K562 (cell line): ENCODE data around the gene MBOAT1. TPM values are rescaled to one million over a fixed set of nuclear protein-coding genes. Genes with fewer than 3 reads are reported as not detected.

Experiments used
- ATAC-seq: fragments of 200-7000 bp; cut with Tn5 transposase; 3 replicates; pipeline ENCODE4 v1.9.1; 2020; ENCODE audit warnings: moderate library complexity
- BruUV-seq: library from RNA; stranded (reverse); fragments of 400-500 nt; replicated peaks from 2 replicates; lab custom pipeline; 2021; lab: Mats Ljungman, UMichigan
- CTCF ChIA-PET: fragments of 300-600 bp; formaldehyde crosslinking; extraction: SDS; loops from one replicate; lab custom pipeline; 2021; ENCODE audit warnings: low intra/inter-chr PET ratio; lab: Yijun Ruan, JAX
- POLR2A ChIA-PET: fragments of 300-600, 350-650 bp; sonication (Branson Sonifier 250); formaldehyde crosslinking; extraction: SDS; loops from one replicate; lab custom pipeline; 2021; ENCODE audit warnings: antibody characterized with exemption, inconsistent platforms; lab: Yijun Ruan, JAX
- DNase-seq, 4 experiments: peaks; one replicate each; pipeline versions ENCODE4 v3.0.0 to v3.0.0-alpha.2; 2011 to 2018; ENCODE audit warnings: low spot score in 3 of 4, mixed read lengths in 3 of 4; ENCODE audit errors: extremely low read depth in 1 of 4
- FAIRE-seq: peaks from 2 replicates; lab custom pipeline; 2011; peaks lifted over from hg19 to GRCh38; lab: Jason Lieb, UNC
- H2AFZ ChIP-seq: 2 replicates; pipeline ENCODE4 v1.6.0; 2011; ENCODE audit warnings: low read depth, low read length, control low read depth, inconsistent platforms
- H3K27ac ChIP-seq: fragments of 200-600 bp; 3 replicates; pipeline ENCODE4 v1.8.0; 2011; ENCODE audit warnings: low read depth, mild to moderate bottlenecking, control low read depth, inconsistent platforms, low read length, moderate library complexity, mixed read lengths; ENCODE audit errors: extremely low read depth
- H3K27me3 ChIP-seq, 2 experiments: fragments of 300-600 bp in 1 of 2; 2 replicates in 1 of 2; 3 replicates in 1 of 2; pipeline versions ENCODE4 v1.6.0 to v1.8.0; 2011; ENCODE audit warnings: inconsistent platforms in 2 of 2, low read length in 2 of 2, mild to moderate bottlenecking in 1 of 2, mixed read lengths in 1 of 2, moderate library complexity in 1 of 2; ENCODE audit not compliant: control insufficient read depth in 2 of 2, insufficient read depth in 2 of 2
- H3K36me3 ChIP-seq: fragments of 300-600 bp; 3 replicates; pipeline ENCODE4 v1.8.0; 2011; ENCODE audit warnings: mild to moderate bottlenecking, low read length, inconsistent platforms; ENCODE audit not compliant: control insufficient read depth, insufficient read depth
- H3K4me1 ChIP-seq, 2 experiments: fragments of 200-600 bp in 1 of 2; replicated peaks in 1 of 2; 2 replicates in 1 of 2; 3 replicates in 1 of 2; pipeline versions ENCODE4 v1.5.1 to v1.8.0; 2011; ENCODE audit warnings: inconsistent platforms in 2 of 2, low read length in 2 of 2, mild to moderate bottlenecking in 1 of 2, mixed read lengths in 1 of 2, moderate library complexity in 1 of 2; ENCODE audit not compliant: control insufficient read depth in 2 of 2, insufficient read depth in 2 of 2
- H3K4me2 ChIP-seq: 2 replicates; pipeline ENCODE4 v1.6.1; 2011; ENCODE audit warnings: low read length, control low read depth, inconsistent platforms, mixed read lengths; ENCODE audit not compliant: insufficient read depth
- H3K4me3 ChIP-seq: fragments of 200-600 bp; sonication (generic), shearing (Covaris generic); 2 replicates; pipeline ENCODE4 v1.5.1; 2016; ENCODE audit warnings: control low read depth, inconsistent platforms
- H3K79me2 ChIP-seq: fragments of 200-600 bp; 3 replicates; pipeline ENCODE4 v1.8.0; 2011; ENCODE audit warnings: low read length, inconsistent platforms; ENCODE audit not compliant: control insufficient read depth, insufficient read depth
- H3K9ac ChIP-seq, 2 experiments: 2 replicates each; pipeline versions ENCODE4 v1.6.0 to v1.6.1; 2011; ENCODE audit warnings: low read depth in 2 of 2, low read length in 2 of 2, control low read depth in 1 of 2, inconsistent platforms in 1 of 2, mild to moderate bottlenecking in 1 of 2, mixed read lengths in 1 of 2; ENCODE audit not compliant: insufficient read depth in 1 of 2
- H3K9me1 ChIP-seq: one replicate; pipeline ENCODE4 v1.6.0; 2011; ENCODE audit warnings: inconsistent platforms, mild to moderate bottlenecking, low read length, moderate library complexity; ENCODE audit not compliant: control insufficient read depth, insufficient read depth
- H3K9me3 ChIP-seq: replicated peaks from 2 replicates; pipeline ENCODE4 v1.5.1; 2011; ENCODE audit warnings: low read depth, low read length, inconsistent platforms; ENCODE audit not compliant: control insufficient read depth, insufficient read depth
- H4K20me1 ChIP-seq: replicated peaks from 2 replicates; pipeline ENCODE4 v1.6.1; 2011; ENCODE audit warnings: low read length, inconsistent platforms, mixed read lengths; ENCODE audit not compliant: control insufficient read depth, insufficient read depth
- DACH1 ChIP-seq: fragments of 450-650 bp; IDR thresholded peaks from 2 replicates; pipeline ENCODE4 v1.6.1; 2018; ENCODE audit not compliant: partially characterized antibody
- FOXK2 ChIP-seq, 2 experiments: fragments of 450-650 bp; IDR thresholded peaks in 1 of 2; conservative IDR thresholded peaks in 1 of 2; 2 replicates each; pipeline ENCODE4 v1.6.1; 2016; ENCODE audit warnings: low read depth in 2 of 2, mild to moderate bottlenecking in 1 of 2
- POLR2H ChIP-seq: IDR thresholded peaks from 2 replicates; pipeline ENCODE4 v1.6.1; 2016; ENCODE audit warnings: missing genetic modification characterization, low read depth, mild to moderate bottlenecking, control low read depth, missing compliant biosample characterization, moderate library complexity
- SMAD3 ChIP-seq: fragments of 450-650 bp; formaldehyde crosslinking; conservative IDR thresholded peaks from 2 replicates; pipeline ENCODE4 v1.4.0; 2020; ENCODE audit warnings: mild to moderate bottlenecking
- ZNF197 ChIP-seq: fragments of 200-800 bp; sonication (Bioruptor generic); IDR thresholded peaks from 2 replicates; pipeline ENCODE4 v1.6.1; 2016; ENCODE audit warnings: low read depth, missing genetic modification characterization, missing compliant biosample characterization
- ZNF589 ChIP-seq: fragments of 200-800 bp; sonication (Bioruptor generic); IDR thresholded peaks from 2 replicates; pipeline ENCODE4 v1.6.1; 2016; ENCODE audit warnings: low read depth, missing genetic modification characterization, missing compliant biosample characterization
- WGBS: fragments of 100-300 bp; shearing (Covaris generic); methylation state at CpG from one replicate; pipeline ENCODE4 v1.1.6; 2016; ENCODE audit warnings: low coverage, mixed read lengths; ENCODE audit not compliant: insufficient coverage; ENCODE audit errors: missing lambda C conversion rate; 5-methylcytosine and 5-hydroxymethylcytosine counted together
- in situ Hi-C: fragments of 300-500 bp; cut with MboI; formaldehyde crosslinking; loops from 4 replicates; pipeline ENCODE4 v1.15.0; 2018; ENCODE audit warnings: inconsistent platforms, mixed read lengths
- intact Hi-C: fragments of 100-400 bp; cut with micrococcal nuclease; formaldehyde crosslinking; loops from 2 replicates; pipeline ENCODE4 v1.14.2; 2022
- polyA plus RNA-seq, 8 experiments: library from polyadenylated mRNA; depleted of rRNA in 4 of 8; stranded (reverse) in 5 of 8; unstranded in 3 of 8; fragments of >200 nt; fragmentation: Nextera tagmentation in 2 of 8; fragmentation: Illumina TruSeq in 1 of 8; extraction: Ambion mirVana in 2 of 8; extraction: Trizol in 1 of 8; gene quantifications; 2 replicates each; pipeline versions ENCODE4 v1.2.1 to v1.2.3, GENCODE V29; 2011 to 2014; ENCODE audit warnings: inconsistent platforms in 1 of 8, missing spikeins in 1 of 8
- total RNA-seq, 7 experiments: library from RNA; depleted of rRNA in 6 of 7; stranded (reverse); fragments of >200 nt in 6 of 7; fragmentation: Illumina TruSeq in 2 of 7; extraction: Trizol in 2 of 7; gene quantifications; 2 replicates each; pipeline versions ENCODE4 v1.2.1 to v1.2.3, GENCODE V29; 2011 to 2021; ENCODE audit warnings: low replicate concordance in 1 of 7
- TF ChIP-seq, protein P1 (sequence below): fragments of 450-650 bp; formaldehyde crosslinking; IDR thresholded peaks from 2 replicates; pipeline ENCODE4 v1.4.0; 2020; ENCODE audit warnings: mild to moderate bottlenecking, moderate library complexity
- TF ChIP-seq, protein P2 (sequence below): fragments of 450-650 bp; formaldehyde crosslinking; IDR thresholded peaks from 2 replicates; pipeline ENCODE4 v1.4.0; 2022; ENCODE audit warnings: missing genetic modification characterization
- TF ChIP-seq, protein P3 (sequence below): fragments of 450-650 bp; IDR thresholded peaks from 2 replicates; pipeline ENCODE4 v1.6.1; 2016

MBOAT1 gene
- total and polyA plus RNA-seq, 9 of the 15 experiments (the other 6 are each of a cell fraction or from before 2014, with no cell fraction given) = 0.13 to 16.5 (median 10.3) TPM

DNA sequence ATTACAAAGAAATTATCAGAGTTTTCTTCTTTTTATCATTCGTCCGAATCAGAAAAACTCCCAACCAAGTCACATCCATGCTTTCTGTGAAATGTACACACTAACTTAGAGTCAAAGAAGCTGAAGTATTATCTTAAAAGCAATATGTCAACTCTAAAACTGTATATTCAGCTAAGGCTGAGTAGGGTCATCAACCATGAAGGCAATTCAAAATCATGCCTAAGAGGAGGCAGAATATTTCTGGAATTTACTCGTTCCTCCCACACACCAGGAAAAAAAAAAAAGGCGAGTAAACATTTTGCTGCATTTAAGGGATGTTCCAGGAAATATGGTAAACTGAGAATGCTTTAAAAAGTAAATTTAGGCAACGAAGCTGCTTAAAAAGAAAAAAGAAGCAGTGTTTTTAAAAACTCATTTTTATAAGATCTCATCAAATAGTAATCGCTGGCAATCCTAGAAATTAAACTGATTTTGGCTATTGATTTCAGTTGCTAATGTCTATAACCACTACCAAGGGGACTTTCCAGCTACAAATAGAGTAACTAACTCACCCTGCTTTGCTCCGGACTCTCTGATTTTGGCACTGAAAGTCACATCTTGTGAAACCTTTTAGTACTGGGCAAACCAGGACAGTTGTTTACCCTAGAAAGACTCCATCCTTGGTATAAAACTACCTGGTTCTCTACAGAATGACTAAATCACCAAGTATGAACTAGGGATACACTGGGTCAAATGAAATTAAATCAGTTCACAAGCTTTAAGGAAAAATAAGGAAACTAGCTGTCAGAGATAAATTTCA is 82.8 kb downstream of the MBOAT1 start:
- no peaks in the 10 kb centered on the region for H4K20me1 ChIP-seq
- ATAC-seq (no peak), FAIRE-seq (no peak)
- 0 out of 3 replicates have a peak, but pooled peaks cover 6% of the 10 kb centered on the region for H3K36me3 ChIP-seq
- ChIA-PET POLR2A (interaction anchor here (0.6 to 1.6 kb wide), 3 partner anchors 11 to 573 kb away, joined by 3 read pairs; no protein-coding TSS in a partner anchor), CTCF (no interaction called here)
- no peak overlapping the region for H3K4me3 ChIP-seq
- H3K27me3 ChIP-seq = no peaks in the 10 kb centered on the region
- no peaks in the 10 kb centered on the region for H3K9me3 ChIP-seq
- no peak overlapping the region for H2AFZ ChIP-seq
- in situ Hi-C loops = loop anchor here (10.0 kb wide), 1 partner anchor 145 kb away; no protein-coding TSS in a partner anchor
- H3K79me2 ChIP-seq = no peaks in the 10 kb centered on the region
- H3K4me2 ChIP-seq = no peak overlapping the region
- no peak overlapping the region for H3K9ac ChIP-seq
- WGBS = 44% methylated on average over 7 of the region's 7 CpGs
- no TSS peak for BruUV-seq
- intact Hi-C loops = no loop called here
- H3K4me1 ChIP-seq = peaks cover 0 to 7% of the 10 kb centered on the region in 2 experiments; a peak in 3 of 5 replicates
- TF ChIP-seq FOXK2 (conservative IDR thresholded peaks at IDR 0.05 in 1 of 2, IDR thresholded peaks at IDR 0.05 in 1 of 2; ENCODE audit: low read depth in 2 of 2) = no peak
- no peak for TF ChIP-seq POLR2H (tag)
- TF ChIP-seq, all 486 proteins: peak for 0
- no peak for DNase-seq
- Histone ChIP-seq H3K27ac (no peak overlapping the region), H3K9me1 (no peaks in the 10 kb centered on the region)

DNA sequence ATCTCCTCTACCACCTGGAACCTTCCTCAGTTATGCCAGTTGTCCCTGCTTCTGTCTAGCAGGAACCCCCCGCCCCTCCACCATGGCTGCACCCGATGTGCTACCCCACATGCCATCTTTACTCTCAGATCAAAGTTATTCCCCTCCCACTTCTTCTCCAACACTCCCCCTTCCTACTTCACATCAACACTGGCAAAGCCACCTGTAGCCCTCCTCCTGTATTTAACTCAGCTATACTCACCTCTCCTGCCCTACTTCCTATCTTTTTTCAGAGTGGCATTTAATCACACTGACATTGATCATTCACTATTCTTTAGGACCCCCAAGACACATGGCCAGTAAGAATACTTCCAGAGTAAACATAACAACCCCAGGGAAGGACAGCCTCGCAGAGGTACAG is 84.3 kb downstream of the MBOAT1 start:
- H3K9me1 ChIP-seq = no peaks in the 10 kb centered on the region
- no TSS peak for BruUV-seq
- ChIA-PET CTCF (interaction anchor here (0.8 kb wide), 1 partner anchor 11 kb away, joined by 4 read pairs; no protein-coding TSS in a partner anchor), POLR2A (interaction anchor here (1.4 kb wide), 1 partner anchor 118 kb away, joined by 3 read pairs; no protein-coding TSS in a partner anchor)
- H3K4me2 ChIP-seq = no peak overlapping the region
- H3K27me3 ChIP-seq = no peaks in the 10 kb centered on the region
- peaks cover 0 to 7% of the 10 kb centered on the region in 2 experiments; a peak in 2 of 5 replicates for H3K4me1 ChIP-seq
- no peak overlapping the region for H3K9ac ChIP-seq
- H3K27ac ChIP-seq = no peak overlapping the region
- no peaks in the 10 kb centered on the region for H4K20me1 ChIP-seq
- WGBS = 61% methylated on average over 3 of the region's 3 CpGs
- no peaks in the 10 kb centered on the region for H3K79me2 ChIP-seq
- FAIRE-seq (no peak), ATAC-seq (no peak), DNase-seq (no peak)
- 0 out of 3 replicates have a peak, but pooled peaks cover 10% of the 10 kb centered on the region for H3K36me3 ChIP-seq
- intact Hi-C loops (no loop called here), in situ Hi-C loops (loop anchor here (10.0 kb wide), 1 partner anchor 147 kb away; no protein-coding TSS in a partner anchor)
- H3K9me3 ChIP-seq = no peaks in the 10 kb centered on the region
- H3K4me3 ChIP-seq = no peak overlapping the region
- no peak overlapping the region for H2AFZ ChIP-seq
- TF ChIP-seq ZNF197 (CRISPR knock-in tag) = no peak
- TF ChIP-seq, protein P1, sequence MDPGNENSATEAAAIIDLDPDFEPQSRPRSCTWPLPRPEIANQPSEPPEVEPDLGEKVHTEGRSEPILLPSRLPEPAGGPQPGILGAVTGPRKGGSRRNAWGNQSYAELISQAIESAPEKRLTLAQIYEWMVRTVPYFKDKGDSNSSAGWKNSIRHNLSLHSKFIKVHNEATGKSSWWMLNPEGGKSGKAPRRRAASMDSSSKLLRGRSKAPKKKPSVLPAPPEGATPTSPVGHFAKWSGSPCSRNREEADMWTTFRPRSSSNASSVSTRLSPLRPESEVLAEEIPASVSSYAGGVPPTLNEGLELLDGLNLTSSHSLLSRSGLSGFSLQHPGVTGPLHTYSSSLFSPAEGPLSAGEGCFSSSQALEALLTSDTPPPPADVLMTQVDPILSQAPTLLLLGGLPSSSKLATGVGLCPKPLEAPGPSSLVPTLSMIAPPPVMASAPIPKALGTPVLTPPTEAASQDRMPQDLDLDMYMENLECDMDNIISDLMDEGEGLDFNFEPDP (CRISPR knock-in tag) = no peak
- TF ChIP-seq, protein P2, sequence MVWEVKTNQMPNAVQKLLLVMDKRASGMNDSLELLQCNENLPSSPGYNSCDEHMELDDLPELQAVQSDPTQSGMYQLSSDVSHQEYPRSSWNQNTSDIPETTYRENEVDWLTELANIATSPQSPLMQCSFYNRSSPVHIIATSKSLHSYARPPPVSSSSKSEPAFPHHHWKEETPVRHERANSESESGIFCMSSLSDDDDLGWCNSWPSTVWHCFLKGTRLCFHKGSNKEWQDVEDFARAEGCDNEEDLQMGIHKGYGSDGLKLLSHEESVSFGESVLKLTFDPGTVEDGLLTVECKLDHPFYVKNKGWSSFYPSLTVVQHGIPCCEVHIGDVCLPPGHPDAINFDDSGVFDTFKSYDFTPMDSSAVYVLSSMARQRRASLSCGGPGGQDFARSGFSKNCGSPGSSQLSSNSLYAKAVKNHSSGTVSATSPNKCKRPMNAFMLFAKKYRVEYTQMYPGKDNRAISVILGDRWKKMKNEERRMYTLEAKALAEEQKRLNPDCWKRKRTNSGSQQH = no peak
- no peak for TF ChIP-seq DACH1
- no peak for TF ChIP-seq ZNF589
- TF ChIP-seq, protein P3, sequence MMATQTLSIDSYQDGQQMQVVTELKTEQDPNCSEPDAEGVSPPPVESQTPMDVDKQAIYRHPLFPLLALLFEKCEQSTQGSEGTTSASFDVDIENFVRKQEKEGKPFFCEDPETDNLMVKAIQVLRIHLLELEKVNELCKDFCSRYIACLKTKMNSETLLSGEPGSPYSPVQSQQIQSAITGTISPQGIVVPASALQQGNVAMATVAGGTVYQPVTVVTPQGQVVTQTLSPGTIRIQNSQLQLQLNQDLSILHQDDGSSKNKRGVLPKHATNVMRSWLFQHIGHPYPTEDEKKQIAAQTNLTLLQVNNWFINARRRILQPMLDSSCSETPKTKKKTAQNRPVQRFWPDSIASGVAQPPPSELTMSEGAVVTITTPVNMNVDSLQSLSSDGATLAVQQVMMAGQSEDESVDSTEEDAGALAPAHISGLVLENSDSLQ = no peak
- TF ChIP-seq SMAD3 (CRISPR knock-in tag) = no peak
